Transverse colon (tissue), 4 donors: ENCODE measurements around the gene FHIP1B. TPM values are rescaled to one million over a fixed set of nuclear protein-coding genes. Genes with fewer than 3 reads are reported as not detected.

Source experiments
- DNase-seq: peaks from one replicate; pipeline ENCODE4 v3.0.0-alpha.2; 2019
- H3K27ac ChIP-seq, 4 donors: fragments of 200-600 bp; sonication (generic); 2 replicates each; pipeline ENCODE4 v1.5.1; 2016 to 2018; ENCODE audit warnings: inconsistent platforms in 4 of 4
- H3K27me3 ChIP-seq: fragments of 200-600 bp; sonication (generic); 2 replicates; pipeline ENCODE4 v1.5.1; 2017; ENCODE audit warnings: inconsistent platforms
- H3K36me3 ChIP-seq, 4 donors: fragments of 200-600 bp; sonication (generic); 2 replicates each; pipeline ENCODE4 v1.5.1; 2017 to 2019; ENCODE audit warnings: inconsistent platforms in 4 of 4
- H3K4me1 ChIP-seq, 4 donors: fragments of 200-600 bp; sonication (generic); 2 replicates each; pipeline ENCODE4 v1.5.1; 2017 to 2020; ENCODE audit warnings: inconsistent platforms in 4 of 4
- H3K4me3 ChIP-seq, 4 donors: fragments of 200-600 bp; sonication (generic); 1 replicate in 1 of 4; 2 replicates in 3 of 4; pipeline versions ENCODE4 v1.5.1 to v1.6.1; 2017 to 2019; ENCODE audit warnings: inconsistent platforms in 4 of 4
- H3K9me3 ChIP-seq, 2 donors: fragments of 200-600 bp; sonication (generic); 2 replicates each; pipeline ENCODE4 v1.5.1; 2017 to 2019; ENCODE audit warnings: inconsistent platforms in 2 of 2
- CTCF ChIP-seq, 5 experiments: fragments of 200-600 bp in 3 of 5; fragments of 450-650 bp in 2 of 5; sonication (generic) in 3 of 5; IDR thresholded peaks; 1 replicate in 2 of 5; 2 replicates in 3 of 5; pipeline ENCODE4 v1.5.1; 2016 to 2017; ENCODE audit warnings: antibody characterized with exemption in 5 of 5, inconsistent platforms in 3 of 5, mild to moderate bottlenecking in 2 of 5, moderate library complexity in 1 of 5
- EP300 ChIP-seq: sonication (generic); formaldehyde crosslinking; IDR thresholded peaks from one replicate; pipeline ENCODE4 v1.6.1; 2017; ENCODE audit warnings: antibody characterized with exemption, low read depth
- POLR2A ChIP-seq: fragments of 450-650 bp; IDR thresholded peaks from one replicate; pipeline ENCODE4 v1.6.1; 2016; ENCODE audit warnings: antibody characterized with exemption, mild to moderate bottlenecking, moderate library complexity
- POLR2AphosphoS5 ChIP-seq, 3 donors: sonication (generic); formaldehyde crosslinking; IDR thresholded peaks; one replicate each; pipeline ENCODE4 v1.6.1; 2016; ENCODE audit warnings: antibody characterized with exemption in 3 of 3
- WGBS, 2 donors: methylation state at CpG; one replicate each; pipeline ENCODE4 v1.1.5; 2018; ENCODE audit warnings: low coverage in 1 of 2; 5-methylcytosine and 5-hydroxymethylcytosine counted together
- in situ Hi-C, 4 donors: fragments of 200-750 bp; cut with MboI; loops; one replicate each; pipeline versions ENCODE4 v1.15.0 to v1.15.1; 2017; ENCODE audit warnings: low sequenced_read_pairs in 3 of 4, low pct_ligation_motif_present in 1 of 4, low pct_unique_long_range_greater_than_20kb in 1 of 4
- intact Hi-C: fragments of 100-400 bp; cut with DNase I; formaldehyde crosslinking; loops from one replicate; pipeline ENCODE4 v1.15.1; 2023; ENCODE audit warnings: low total_unique reads
- total RNA-seq, 4 donors: library from RNA; depleted of rRNA; stranded (reverse); fragments of >200 nt; gene quantifications; one replicate each; pipeline ENCODE4 v1.1.0, GENCODE V29; 2016

FHIP1B gene
- total RNA-seq, 4 donors from 2014 or later, result 190 to 681 (median 228) TPM

GRCh38 chr11:6232899-6233298, 1.5 kb downstream of the FHIP1B start:
- H3K36me3 ChIP-seq, result no peaks in the 10 kb centered on the region
- H3K27ac ChIP-seq, result no peak overlapping the region
- no peak overlapping the region for H3K4me3 ChIP-seq
- H3K9me3 ChIP-seq, result no peaks in the 10 kb centered on the region
- TF ChIP-seq EP300 (no peak), CTCF (IDR thresholded peaks at IDR 0.05) (no peak), POLR2A (no peak), POLR2AphosphoS5 (IDR thresholded peaks at IDR 0.05) (no peak)
- no peaks in the 10 kb centered on the region for H3K27me3 ChIP-seq
- in situ Hi-C loops, result loop anchor here in 1 of 4 donors (10.0 kb wide), 1 partner anchor 252 kb away; the partner anchor contains the start of genes ARFIP2 and TIMM10B
- DNase-seq, result no peak
- H3K4me1 ChIP-seq, result peaks cover 4 to 49% (median 31%) of the 10 kb centered on the region in 4 donors
- intact Hi-C loops, result no loop called here

- Histone ChIP-seq H3K27me3 (no peaks in the 10 kb centered on the region), H3K36me3 (no peaks in the 10 kb centered on the region), H3K4me1 (peaks cover 16 to 79% (median 41%) of the 10 kb centered on the region in 4 donors), H3K4me3 (peak overlapping the region in 3 of 4 donors; percentile 19 to 41 (median 29)), H3K9me3 (no peaks in the 10 kb centered on the region), H3K27ac (peak overlapping the region; percentile 78 to 87 (median 82))
- no peak for TF ChIP-seq EP300
- peak; percentile 84 for TF ChIP-seq POLR2A
- no peak for TF ChIP-seq CTCF (IDR thresholded peaks at IDR 0.05)
- peak; percentile 84 to 98 (median 95) for TF ChIP-seq POLR2AphosphoS5 (IDR thresholded peaks at IDR 0.05)
- in situ Hi-C loops, result loop anchor here in 1 of 4 donors (10.0 kb wide), 1 partner anchor 255 kb away; the partner anchor contains the start of genes ARFIP2 and TIMM10B
- DNase-seq, result peak; percentile 80
- 0 to 46% methylated on average over 1 to 2 of the region's 2 CpGs for WGBS, 2 donors
- intact Hi-C loops, result no loop called here
Measured at GRCh38 chr11:6229911-6230310, 4.5 kb downstream of the FHIP1B start.

DNA sequence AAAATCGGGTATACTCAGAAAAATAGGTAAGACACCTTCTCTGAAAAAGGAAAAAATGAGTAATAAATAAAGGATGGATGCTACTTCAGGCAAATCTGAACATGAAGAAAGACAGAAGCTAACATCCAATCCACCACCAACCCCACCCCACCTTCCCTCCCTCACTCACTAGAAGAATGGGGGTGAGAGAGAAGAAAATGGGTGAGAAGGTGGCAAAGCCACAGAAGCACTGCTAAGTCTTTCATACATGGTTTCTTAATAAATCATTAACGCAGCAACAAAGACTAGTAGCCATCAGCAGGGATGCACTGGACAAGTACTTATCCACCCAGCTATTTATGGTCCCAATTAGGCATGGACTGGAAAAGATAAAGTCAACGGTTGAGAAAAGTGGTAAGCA, 5.9 kb downstream of the FHIP1B start:
- in situ Hi-C loops, result no loop called here
- H3K4me3 ChIP-seq, result peak overlapping the region in 2 of 4 donors; percentile 19 to 41

DNA sequence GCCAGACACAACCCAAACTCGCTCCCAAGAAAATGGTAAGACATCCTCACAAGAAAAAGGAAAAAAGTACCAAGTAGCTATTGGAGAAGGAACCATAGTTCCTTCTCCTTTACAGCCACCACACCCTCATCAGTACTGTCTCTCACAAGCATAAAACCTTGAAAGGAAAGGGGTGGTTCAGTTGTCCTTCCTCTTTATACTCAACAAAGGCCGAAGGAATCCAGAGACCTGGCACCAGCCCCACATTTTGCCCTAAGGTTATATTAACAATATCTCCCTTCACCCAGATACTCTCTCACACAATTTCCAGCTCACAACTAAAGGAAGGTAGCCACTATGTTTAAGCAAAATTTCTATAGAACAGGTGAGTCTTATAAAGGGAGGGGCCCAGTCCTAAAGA, 8.5 kb downstream of the FHIP1B start:
- peak; percentile 46 for DNase-seq

More for the DNA sequence above, 5.9 kb downstream of the FHIP1B start:
- peaks cover 0 to 9% (median 4%) of the 10 kb centered on the region in 4 donors for H3K36me3 ChIP-seq
- WGBS, 2 donors, result 43 to 84% methylated on average over 3 of the region's 3 CpGs
- TF ChIP-seq CTCF (IDR thresholded peaks at IDR 0.05) (no peak), POLR2AphosphoS5 (IDR thresholded peaks at IDR 0.05) (no peak), POLR2A (no peak), EP300 (no peak)
- no peaks in the 10 kb centered on the region for H3K27me3 ChIP-seq
- intact Hi-C loops, result no loop called here
- no peak for DNase-seq
- H3K27ac ChIP-seq, result peak overlapping the region; percentile 78 to 87 (median 82)
- H3K4me1 ChIP-seq, result peaks cover 14 to 75% (median 36%) of the 10 kb centered on the region in 4 donors
- no peaks in the 10 kb centered on the region for H3K9me3 ChIP-seq

More for the DNA sequence above, 8.5 kb downstream of the FHIP1B start:
- no peak for TF ChIP-seq POLR2A
- TF ChIP-seq EP300, result no peak
- TF ChIP-seq CTCF (IDR thresholded peaks at IDR 0.05), result no peak
- TF ChIP-seq POLR2AphosphoS5 (IDR thresholded peaks at IDR 0.05), result no peak
- Histone ChIP-seq H3K4me3 (no peak overlapping the region), H3K36me3 (peaks cover 0 to 36% (median 15%) of the 10 kb centered on the region in 4 donors), H3K27ac (peak overlapping the region; percentile 62 to 72 (median 67)), H3K9me3 (no peaks in the 10 kb centered on the region), H3K27me3 (no peaks in the 10 kb centered on the region), H3K4me1 (peaks cover 13 to 55% (median 25%) of the 10 kb centered on the region in 4 donors)
- intact Hi-C loops, result no loop called here
- WGBS, 2 donors, result 61% methylated on average over 2 of the region's 2 CpGs; no CpG with 5 or more reads in 1 of the 2 donors
- in situ Hi-C loops, result no loop called here
